Spleen (tissue), 11 donors: ENCODE measurements around the gene ABCG1. TPM values are rescaled to one million over a fixed set of nuclear protein-coding genes. Genes with fewer than 3 reads are reported as not detected.

Experiments used
- DNase-seq: peaks from one replicate; pipeline ENCODE4 v3.0.0-alpha.2; 2020
- H3K27ac ChIP-seq, 8 donors: fragments of 200-600 bp; sonication (generic) in 7 of 8; 1 replicate in 4 of 8; 2 replicates in 4 of 8; pipeline versions ENCODE4 v1.5.0 to v1.8.0; 2016 to 2021; ENCODE audit warnings: inconsistent platforms in 4 of 8, mild to moderate bottlenecking in 4 of 8, moderate library complexity in 1 of 8
- H3K27me3 ChIP-seq, 7 donors: fragments of 200-600 bp; sonication (generic) in 6 of 7; replicated peaks in 1 of 7; 1 replicate in 4 of 7; 2 replicates in 3 of 7; pipeline versions ENCODE4 v1.5.0 to v1.8.0; 2016 to 2021; ENCODE audit warnings: inconsistent platforms in 3 of 7, mild to moderate bottlenecking in 1 of 7
- H3K36me3 ChIP-seq, 6 donors: fragments of 200-600 bp; sonication (generic) in 5 of 6; 1 replicate in 4 of 6; 2 replicates in 2 of 6; pipeline versions ENCODE4 v1.5.0 to v1.8.0; 2016 to 2021; ENCODE audit warnings: inconsistent platforms in 2 of 6
- H3K4me1 ChIP-seq, 6 donors: fragments of 200-600 bp; sonication (generic) in 5 of 6; 1 replicate in 3 of 6; 2 replicates in 3 of 6; pipeline versions ENCODE4 v1.5.0 to v1.8.0; 2016 to 2021; ENCODE audit warnings: inconsistent platforms in 3 of 6
- H3K4me3 ChIP-seq, 8 donors: fragments of 200-600 bp; sonication (generic) in 7 of 8; 1 replicate in 4 of 8; 2 replicates in 4 of 8; pipeline versions ENCODE4 v1.5.0 to v1.8.0; 2016 to 2021; ENCODE audit warnings: inconsistent platforms in 4 of 8, mild to moderate bottlenecking in 4 of 8, moderate library complexity in 2 of 8
- H3K9me3 ChIP-seq, 8 donors: fragments of 200-600 bp; sonication (generic) in 7 of 8; 1 replicate in 4 of 8; 2 replicates in 4 of 8; pipeline versions ENCODE4 v1.5.0 to v1.8.0; 2016 to 2021; ENCODE audit warnings: inconsistent platforms in 4 of 8
- CTCF ChIP-seq, 11 experiments: fragments of 200-600 bp in 7 of 11; fragments of 450-650 bp in 4 of 11; sonication (generic) in 4 of 11; IDR thresholded peaks in 8 of 11; conservative IDR thresholded peaks in 3 of 11; 1 replicate in 7 of 11; 2 replicates in 4 of 11; pipeline versions ENCODE4 v1.4.0 to v1.8.0; 2016 to 2021; ENCODE audit warnings: antibody characterized with exemption in 11 of 11, inconsistent platforms in 4 of 11, mild to moderate bottlenecking in 1 of 11
- POLR2A ChIP-seq, 3 donors: fragments of 450-650 bp; IDR thresholded peaks; one replicate each; pipeline ENCODE4 v1.5.1; 2017; ENCODE audit warnings: antibody characterized with exemption in 3 of 3, mild to moderate bottlenecking in 1 of 3
- POLR2AphosphoS5 ChIP-seq, 3 donors: sonication (generic); formaldehyde crosslinking; IDR thresholded peaks; one replicate each; pipeline ENCODE4 v1.5.1; 2017; ENCODE audit warnings: antibody characterized with exemption in 3 of 3
- WGBS, 5 donors: extraction: QIAGEN DNeasy Blood & Tissue Kit in 3 of 5; methylation state at CpG; one replicate each; pipeline versions ENCODE4 v1.1.5 to v1.1.7; 2013 to 2018; 5-methylcytosine and 5-hydroxymethylcytosine counted together
- intact Hi-C: fragments of 100-400 bp; cut with DNase I; formaldehyde crosslinking; loops from one replicate; pipeline ENCODE4 v1.15.0; 2023; ENCODE audit warnings: low total_unique reads
- polyA plus RNA-seq, 3 donors: library from polyadenylated mRNA; stranded (reverse); fragments of 200-250 nt; gene quantifications; one replicate each; pipeline ENCODE4 v1.2.1, GENCODE V29; 2013
- total RNA-seq, 7 donors: library from RNA; depleted of rRNA in 3 of 7; stranded (reverse); fragments of >200 nt in 3 of 7; fragmentation: NEBNext Ultra II Directional in 4 of 7; extraction: Animal tissue kit (Norgen Biotek cat#: 25700) in 4 of 7; gene quantifications; one replicate each; pipeline versions ENCODE4 v1.1.0 to v1.2.1, GENCODE V29; 2016 to 2021
- donor health status: healthy with polysubstance abuse.
- donor health status: DM: no; HTN: no; CAD: no; lungs with moderate emphysema.
- donor health status: DM: no; HTN: no; CAD: no.
- donor health status: Bipolar disorder and iron deficiency.
- donor health status: healthy.
- donor health status: DM: no; HTN: no; CAD: no.
- donor health status: DM: yes; HTN: yes; CAD: no.

Gene ABCG1
- total and polyA plus RNA-seq, 10 donors, result 14.6 to 143 (median 96.7) TPM

- peak; percentile 92 for DNase-seq
- intact Hi-C loops, result no loop called here
- Histone ChIP-seq H3K4me1 (peaks cover 15 to 70% (median 54%) of the 10 kb centered on the region in 6 donors), H3K27ac (peak overlapping the region; percentile 38 to 94 (median 90)), H3K4me3 (peak overlapping the region; percentile 71 to 91 (median 78)), H3K27me3 (peaks cover 0 to 23% (median 5%) of the 10 kb centered on the region in 7 donors), H3K36me3 (peaks cover 0 to 26% (median 0%) of the 10 kb centered on the region in 6 donors), H3K9me3 (peaks cover 0 to 14% (median 9%) of the 10 kb centered on the region in 8 donors)
- TF ChIP-seq POLR2AphosphoS5 (IDR thresholded peaks at IDR 0.05) (peak in 1 of 3 donors; percentile 6), POLR2A (IDR thresholded peaks at IDR 0.05) (no peak)
- 0 to 1% (median 1%) methylated on average over 25 to 41 of the region's 41 CpGs for WGBS, 5 donors
Observed at GRCh38 chr21:42219606-42220137, 732 bp downstream of the ABCG1 start.

GRCh38 chr21:42220138-42220701, 1.3 kb downstream of the ABCG1 start:
- WGBS, 5 donors, result 0 to 2% (median 1%) methylated on average over 20 to 26 of the region's 26 CpGs
- intact Hi-C loops, result no loop called here
- peak; percentile 92 for DNase-seq
- Histone ChIP-seq H3K27ac (peak overlapping the region; percentile 59 to 94 (median 90)), H3K9me3 (peaks cover 0 to 14% (median 9%) of the 10 kb centered on the region in 8 donors), H3K27me3 (peaks cover 0 to 23% (median 5%) of the 10 kb centered on the region in 7 donors), H3K4me1 (peaks cover 15 to 74% (median 54%) of the 10 kb centered on the region in 6 donors), H3K4me3 (peak overlapping the region; percentile 71 to 91 (median 78)), H3K36me3 (peaks cover 0 to 27% (median 0%) of the 10 kb centered on the region in 6 donors)
- TF ChIP-seq POLR2AphosphoS5 (IDR thresholded peaks at IDR 0.05), result peak; percentile 61 to 87 (median 77)
- no peak for TF ChIP-seq CTCF (IDR thresholded peaks at IDR 0.05 in 8 of 11, conservative IDR thresholded peaks at IDR 0.05 in 3 of 11)
- TF ChIP-seq POLR2A (IDR thresholded peaks at IDR 0.05), result peak; percentile 17 to 61 (median 40)

- Histone ChIP-seq H3K4me3 (peak overlapping the region in 6 of 8 donors; percentile 1 to 91 (median 78)), H3K4me1 (peaks cover 15 to 74% (median 54%) of the 10 kb centered on the region in 6 donors), H3K27me3 (peaks cover 0 to 23% (median 5%) of the 10 kb centered on the region in 7 donors), H3K27ac (peak overlapping the region in 6 of 8 donors; percentile 17 to 94 (median 75)), H3K9me3 (peaks cover 0 to under 1% (median 0%) of the 10 kb centered on the region in 8 donors), H3K36me3 (peaks cover 0 to 43% (median 12%) of the 10 kb centered on the region in 6 donors)
- DNase-seq, result no peak
- intact Hi-C loops, result no loop called here
- TF ChIP-seq POLR2A (IDR thresholded peaks at IDR 0.05) (no peak), CTCF (IDR thresholded peaks at IDR 0.05 in 8 of 11, conservative IDR thresholded peaks at IDR 0.05 in 3 of 11) (no peak), POLR2AphosphoS5 (IDR thresholded peaks at IDR 0.05) (peak in 1 of 3 donors; percentile 51)
- 62 to 65% (median 63%) methylated on average over 15 of the region's 15 CpGs for WGBS, 5 donors
Observed at GRCh38 chr21:42221581-42222345, 2.8 kb downstream of the ABCG1 start.

DNA sequence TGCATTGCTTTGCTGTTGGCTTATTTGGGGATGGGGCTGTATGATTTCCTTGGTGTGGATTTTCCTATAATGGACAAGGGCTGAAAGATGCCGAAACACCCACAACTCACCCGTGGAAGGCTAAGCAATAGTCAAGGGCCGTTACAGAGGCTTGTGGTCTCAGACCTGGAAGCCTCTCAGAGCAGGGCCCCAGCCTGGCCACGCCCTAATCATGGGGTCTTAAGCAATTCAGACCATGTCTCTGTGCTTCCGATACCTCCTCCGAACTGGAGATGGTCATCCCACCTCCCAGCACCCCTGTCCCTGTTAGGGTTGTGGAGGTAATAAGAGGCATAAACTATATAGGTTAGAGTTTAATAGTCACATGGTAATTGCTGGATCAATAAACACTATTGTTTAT, 3.4 kb downstream of the ABCG1 start:
- peaks cover 0 to 49% (median 15%) of the 10 kb centered on the region in 6 donors for H3K36me3 ChIP-seq
- H3K27ac ChIP-seq, result peak overlapping the region in 5 of 8 donors; percentile 17 to 94 (median 91)
- TF ChIP-seq POLR2A (IDR thresholded peaks at IDR 0.05) (no peak), CTCF (IDR thresholded peaks at IDR 0.05 in 8 of 11, conservative IDR thresholded peaks at IDR 0.05 in 3 of 11) (no peak), POLR2AphosphoS5 (IDR thresholded peaks at IDR 0.05) (no peak)
- intact Hi-C loops, result no loop called here
- H3K4me3 ChIP-seq, result peak overlapping the region in 3 of 8 donors; percentile 9 to 91 (median 80)
- H3K9me3 ChIP-seq, result no peaks in the 10 kb centered on the region
- DNase-seq, result no peak
- peaks cover 0 to 23% (median 5%) of the 10 kb centered on the region in 7 donors for H3K27me3 ChIP-seq
- WGBS, 5 donors, result 50 to 89% (median 72%) methylated on average over 6 of the region's 6 CpGs
- peaks cover 15 to 80% (median 58%) of the 10 kb centered on the region in 6 donors for H3K4me1 ChIP-seq
